Measurements from ENCODE around the gene HOXA10.

HOXA10 gene

DNA sequence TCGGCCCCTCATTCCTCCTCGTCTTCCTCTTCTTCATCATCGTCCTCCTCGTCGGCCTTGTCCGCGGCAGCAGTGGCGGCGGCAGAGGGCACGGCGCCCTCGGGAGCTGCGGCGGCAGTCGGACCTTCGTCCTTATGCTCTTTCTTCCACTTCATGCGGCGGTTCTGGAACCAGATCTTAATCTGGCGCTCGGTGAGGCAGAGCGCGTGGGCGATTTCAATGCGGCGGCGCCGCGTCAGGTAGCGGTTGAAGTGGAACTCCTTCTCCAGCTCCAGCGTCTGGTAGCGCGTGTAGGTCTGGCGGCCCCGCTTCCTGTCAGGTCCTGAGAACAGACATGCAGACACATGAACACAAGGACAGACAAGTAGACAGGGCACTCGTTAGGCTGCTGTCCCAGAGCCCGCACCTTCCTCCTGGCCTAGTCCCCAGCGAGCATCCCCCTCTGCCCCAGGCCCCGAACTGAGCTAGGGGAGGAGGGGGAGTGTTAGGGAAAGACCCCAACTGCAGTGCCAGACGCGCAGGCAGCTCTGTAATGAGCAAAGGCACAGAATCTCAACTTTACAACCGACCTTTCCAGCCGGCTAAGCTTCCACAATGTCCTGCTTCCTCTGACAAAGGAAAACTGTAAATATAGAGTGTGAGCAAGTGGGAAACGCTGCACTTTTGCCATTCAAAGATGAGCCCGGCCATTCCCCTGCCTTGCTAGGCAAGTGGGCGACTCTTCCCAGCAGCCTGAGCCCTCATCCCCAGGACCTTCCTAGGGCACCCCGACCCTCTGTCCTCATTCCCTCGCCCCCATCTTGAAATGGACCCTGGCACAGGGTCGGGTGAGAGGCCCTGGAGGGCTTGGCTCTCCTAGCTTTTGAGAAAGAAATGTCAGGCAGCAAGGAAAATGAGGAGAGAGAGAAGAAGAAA lies 19.0 kb downstream of the HOXA10 start:
- TF ChIP-seq, protein P1, sequence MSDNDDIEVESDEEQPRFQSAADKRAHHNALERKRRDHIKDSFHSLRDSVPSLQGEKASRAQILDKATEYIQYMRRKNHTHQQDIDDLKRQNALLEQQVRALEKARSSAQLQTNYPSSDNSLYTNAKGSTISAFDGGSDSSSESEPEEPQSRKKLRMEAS (IDR thresholded peaks at IDR 0.05; ENCODE audit: low read depth, low read length) = no peak
- TF ChIP-seq POLR2A (IDR thresholded peaks at IDR 0.05; ENCODE audit: extremely low read depth, insufficient read length) (no peak), MYC (IDR thresholded peaks at IDR 0.05; ENCODE audit: low read depth, low read length) (no peak)
- TF ChIP-seq, protein P2, sequence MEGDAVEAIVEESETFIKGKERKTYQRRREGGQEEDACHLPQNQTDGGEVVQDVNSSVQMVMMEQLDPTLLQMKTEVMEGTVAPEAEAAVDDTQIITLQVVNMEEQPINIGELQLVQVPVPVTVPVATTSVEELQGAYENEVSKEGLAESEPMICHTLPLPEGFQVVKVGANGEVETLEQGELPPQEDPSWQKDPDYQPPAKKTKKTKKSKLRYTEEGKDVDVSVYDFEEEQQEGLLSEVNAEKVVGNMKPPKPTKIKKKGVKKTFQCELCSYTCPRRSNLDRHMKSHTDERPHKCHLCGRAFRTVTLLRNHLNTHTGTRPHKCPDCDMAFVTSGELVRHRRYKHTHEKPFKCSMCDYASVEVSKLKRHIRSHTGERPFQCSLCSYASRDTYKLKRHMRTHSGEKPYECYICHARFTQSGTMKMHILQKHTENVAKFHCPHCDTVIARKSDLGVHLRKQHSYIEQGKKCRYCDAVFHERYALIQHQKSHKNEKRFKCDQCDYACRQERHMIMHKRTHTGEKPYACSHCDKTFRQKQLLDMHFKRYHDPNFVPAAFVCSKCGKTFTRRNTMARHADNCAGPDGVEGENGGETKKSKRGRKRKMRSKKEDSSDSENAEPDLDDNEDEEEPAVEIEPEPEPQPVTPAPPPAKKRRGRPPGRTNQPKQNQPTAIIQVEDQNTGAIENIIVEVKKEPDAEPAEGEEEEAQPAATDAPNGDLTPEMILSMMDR (IDR thresholded peaks at IDR 0.05; ENCODE audit: low read depth, low read length) = no peak
- peak overlapping the region; percentile 45 for H3K4me3 ChIP-seq (ENCODE audit: low read depth, low read length)
- peak; percentile 55 for DNase-seq (ENCODE audit: low read depth)

DNA sequence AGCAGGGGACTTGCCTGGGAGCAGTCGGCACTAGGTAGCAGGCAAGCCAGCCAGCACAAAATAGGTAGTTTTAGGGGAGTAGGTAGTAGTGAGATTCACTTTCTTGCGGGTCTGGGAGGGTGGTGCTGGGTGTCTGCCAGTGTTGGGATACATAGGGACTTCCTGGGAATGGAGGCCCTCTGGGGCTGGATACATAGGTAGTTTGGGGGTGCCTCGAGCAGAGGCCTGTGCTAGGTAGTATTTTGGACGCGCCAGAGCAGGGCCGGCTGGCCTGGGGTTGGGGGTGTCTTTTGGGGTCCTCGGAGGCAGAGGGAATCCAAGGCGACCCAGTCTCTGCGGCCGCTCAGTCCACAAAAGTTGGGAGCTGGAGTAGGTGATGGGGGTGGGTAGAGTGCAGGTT lies 19.8 kb downstream of the HOXA10 start:
- TF ChIP-seq, protein P1 (IDR thresholded peaks at IDR 0.05; ENCODE audit: low read depth, low read length) = no peak
- TF ChIP-seq POLR2A (IDR thresholded peaks at IDR 0.05; ENCODE audit: extremely low read depth, insufficient read length) = no peak
- TF ChIP-seq, protein P2 (IDR thresholded peaks at IDR 0.05; ENCODE audit: low read depth, low read length) = no peak
- TF ChIP-seq MYC (IDR thresholded peaks at IDR 0.05; ENCODE audit: low read depth, low read length) = no peak
- DNase-seq (ENCODE audit: low read depth) = no peak
- no peak overlapping the region for H3K4me3 ChIP-seq (ENCODE audit: low read depth, low read length)

DNA sequence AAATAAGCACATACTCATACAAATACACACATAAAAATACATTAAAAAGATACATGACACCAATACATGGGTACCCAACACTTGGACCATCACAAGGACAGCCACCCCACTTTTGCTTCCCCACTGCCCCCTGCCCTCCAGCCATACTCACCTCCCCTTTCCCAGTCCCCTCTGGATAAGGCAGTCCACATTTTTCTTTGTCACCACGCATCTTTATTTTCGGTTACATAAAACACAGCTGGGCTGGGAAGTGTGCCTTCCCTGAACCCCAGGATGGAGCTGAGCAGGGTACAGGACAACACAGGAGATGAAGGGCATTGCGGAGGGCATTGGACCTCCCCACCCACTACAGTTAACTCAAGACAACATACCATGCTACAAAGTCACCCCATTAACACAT lies 20.6 kb downstream of the HOXA10 start:
- no peak for DNase-seq (ENCODE audit: low read depth)
- H3K4me3 ChIP-seq (ENCODE audit: low read depth, low read length) = no peak overlapping the region
- TF ChIP-seq, protein P2 (IDR thresholded peaks at IDR 0.05; ENCODE audit: low read depth, low read length) = no peak
- TF ChIP-seq MYC (IDR thresholded peaks at IDR 0.05; ENCODE audit: low read depth, low read length) = no peak
- TF ChIP-seq, protein P1 (IDR thresholded peaks at IDR 0.05; ENCODE audit: low read depth, low read length) = no peak
- TF ChIP-seq POLR2A (IDR thresholded peaks at IDR 0.05; ENCODE audit: extremely low read depth, insufficient read length) = no peak

DNA sequence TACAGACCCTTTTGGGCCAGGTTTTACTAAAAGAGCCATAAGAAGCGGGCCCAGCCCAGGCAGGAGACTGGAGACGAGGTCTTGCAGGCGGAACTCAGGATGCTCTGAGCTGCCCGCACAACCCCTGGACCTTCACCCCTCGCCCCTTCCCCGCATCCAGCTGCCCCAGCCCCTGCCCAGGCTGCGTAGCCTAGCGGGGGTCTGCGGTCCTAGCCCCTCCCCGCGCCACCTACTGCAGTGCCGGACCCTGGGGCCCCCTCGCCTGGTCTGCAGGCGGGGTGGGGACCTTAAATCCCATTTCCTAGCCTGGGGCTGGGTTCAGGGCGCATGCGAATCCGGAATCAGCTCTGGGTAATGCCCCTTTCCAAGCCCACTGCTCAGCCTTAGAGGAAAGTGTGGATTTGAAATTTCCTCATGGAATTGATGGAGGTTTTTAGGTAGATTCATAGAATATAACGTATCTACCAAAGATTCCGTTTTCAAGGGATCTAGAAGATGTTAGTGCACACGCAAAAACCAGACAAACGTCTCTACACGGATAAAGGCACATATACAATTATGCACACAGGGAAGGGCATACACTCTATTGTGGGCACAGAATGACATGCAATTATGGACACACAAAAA lies 21.2 kb downstream of the HOXA10 start:
- no peak for DNase-seq (ENCODE audit: low read depth)
- TF ChIP-seq, protein P2 (IDR thresholded peaks at IDR 0.05; ENCODE audit: low read depth, low read length) = no peak
- TF ChIP-seq, protein P1 (IDR thresholded peaks at IDR 0.05; ENCODE audit: low read depth, low read length) = no peak
- TF ChIP-seq POLR2A (IDR thresholded peaks at IDR 0.05; ENCODE audit: extremely low read depth, insufficient read length) = no peak
- TF ChIP-seq MYC (IDR thresholded peaks at IDR 0.05; ENCODE audit: low read depth, low read length) = no peak
- H3K4me3 ChIP-seq (ENCODE audit: low read depth, low read length) = no peak overlapping the region

DNA sequence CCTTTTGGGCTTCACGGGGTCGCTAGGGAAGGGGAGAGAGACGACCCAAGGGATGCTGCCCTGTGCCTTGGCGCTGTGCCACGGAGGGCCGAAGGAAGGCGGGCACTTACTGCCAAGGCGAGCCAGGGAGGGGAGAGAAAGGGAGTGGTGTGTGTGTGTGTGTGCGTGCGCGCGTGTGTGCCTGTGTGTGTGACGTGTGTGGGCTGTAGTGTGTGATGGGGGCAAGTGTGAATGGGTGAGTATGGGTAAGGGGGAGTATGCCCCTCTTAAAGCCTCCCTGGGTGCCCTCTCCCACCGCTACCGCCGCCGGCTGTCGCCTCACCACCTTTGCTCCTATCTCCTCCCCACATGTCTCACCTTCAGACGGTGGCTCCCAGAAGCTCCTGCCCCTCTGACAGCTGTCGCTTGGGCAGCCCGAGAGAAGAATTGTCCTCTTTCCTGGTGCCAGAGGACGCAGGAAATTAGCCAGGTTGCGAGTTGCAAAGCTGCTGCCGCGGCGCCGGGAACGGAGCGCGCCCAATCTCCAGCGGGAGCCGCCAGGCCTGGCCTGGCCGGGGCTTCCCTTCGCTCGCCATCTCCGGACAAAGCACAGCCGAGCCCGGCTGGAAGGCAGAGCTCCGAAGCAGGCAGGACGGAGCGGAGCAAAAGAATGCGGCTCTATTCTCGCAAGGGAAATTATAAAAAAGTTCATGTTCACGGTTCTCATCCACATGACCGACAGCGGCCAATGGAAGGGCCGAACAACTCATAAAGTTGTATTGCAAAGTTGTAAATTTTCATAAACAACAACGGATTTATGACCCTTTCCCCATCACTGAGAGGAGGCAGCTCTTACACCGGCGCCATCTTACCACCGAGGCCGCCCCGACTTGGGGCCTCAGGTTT lies 21.9 kb downstream of the HOXA10 start, which contains the start of gene HOXA3:
Gene HOXA3 (minus strand): TSS at position 653 of the 885 bp plus-strand sequence. CDS start 41,943 bp downstream, outside the sequence.
- peak within 1 kb of the TSS; percentile 68 for H3K4me3 ChIP-seq (ENCODE audit: low read depth, low read length)
- DNase-seq (ENCODE audit: low read depth) = peak; percentile 23
- TF ChIP-seq POLR2A (IDR thresholded peaks at IDR 0.05; ENCODE audit: extremely low read depth, insufficient read length) (no peak), MYC (IDR thresholded peaks at IDR 0.05; ENCODE audit: low read depth, low read length) (no peak)
- TF ChIP-seq, protein P1 (IDR thresholded peaks at IDR 0.05; ENCODE audit: low read depth, low read length) = no peak
- TF ChIP-seq, protein P2 (IDR thresholded peaks at IDR 0.05; ENCODE audit: low read depth, low read length) = no peak
